Keratinocyte (primary cell): ENCODE results near the gene SYNDIG1. TPM values are rescaled to one million over a fixed set of nuclear protein-coding genes. Genes with fewer than 3 reads are reported as not detected.

Experiments
- DNase-seq: peaks from one replicate; pipeline ENCODE4 v3.0.0-alpha.2; 2011; ENCODE audit warnings: low read depth, missing footprints, low spot score
- FAIRE-seq: peaks from 2 replicates; lab custom pipeline; 2011; peaks lifted over from hg19 to GRCh38; lab: Jason Lieb, UNC
- H2AFZ ChIP-seq: 2 replicates; pipeline ENCODE4 v1.6.0; 2012; ENCODE audit warnings: low read length, control low read depth, inconsistent platforms; ENCODE audit not compliant: control insufficient read depth
- H3K27ac ChIP-seq: 2 replicates; pipeline ENCODE4 v1.5.1; 2011; ENCODE audit warnings: low read length; ENCODE audit not compliant: control insufficient read depth, insufficient read depth
- H3K27me3 ChIP-seq: 3 replicates; pipeline ENCODE4 v1.6.0; 2011; ENCODE audit warnings: low read length; ENCODE audit not compliant: control insufficient read depth, insufficient read depth; ENCODE audit errors: extremely low read depth
- H3K36me3 ChIP-seq, 2 experiments: 2 replicates in 1 of 2; 3 replicates in 1 of 2; pipeline ENCODE4 v1.5.1; 2011; ENCODE audit warnings: low read length in 2 of 2, mild to moderate bottlenecking in 1 of 2; ENCODE audit not compliant: control insufficient read depth in 2 of 2, insufficient read depth in 2 of 2; ENCODE audit errors: extremely low read depth in 1 of 2
- H3K4me1 ChIP-seq: 3 replicates; pipeline ENCODE4 v1.5.1; 2011; ENCODE audit warnings: low read length; ENCODE audit not compliant: control insufficient read depth, insufficient read depth; ENCODE audit errors: extremely low read depth
- H3K4me2 ChIP-seq: 3 replicates; pipeline ENCODE4 v1.6.0; 2011; ENCODE audit warnings: low read depth, low read length; ENCODE audit not compliant: control insufficient read depth, insufficient read depth; ENCODE audit errors: extremely low read depth
- H3K4me3 ChIP-seq, 3 experiments: fragments of 200-600 bp in 1 of 3; sonication (generic) in 1 of 3; 2 replicates in 2 of 3; 3 replicates in 1 of 3; pipeline ENCODE4 v1.5.1; 2011 to 2016; ENCODE audit warnings: low read length in 3 of 3, mild to moderate bottlenecking in 3 of 3, control low read depth in 2 of 3, inconsistent platforms in 1 of 3, low read depth in 1 of 3, mixed read lengths in 1 of 3, mixed run types in 1 of 3, moderate library complexity in 1 of 3; ENCODE audit not compliant: control insufficient read depth in 2 of 3, insufficient read depth in 2 of 3; ENCODE audit errors: extremely low read depth in 1 of 3
- H3K79me2 ChIP-seq: 2 replicates; pipeline ENCODE4 v1.6.0; 2012; ENCODE audit warnings: low read length; ENCODE audit not compliant: control insufficient read depth, insufficient read depth
- H3K9ac ChIP-seq: 3 replicates; pipeline ENCODE4 v1.6.0; 2011; ENCODE audit warnings: low read length; ENCODE audit not compliant: control insufficient read depth, insufficient read depth; ENCODE audit errors: extremely low read depth
- H3K9me1 ChIP-seq: 3 replicates; pipeline ENCODE4 v1.6.0; 2011; ENCODE audit warnings: low read length; ENCODE audit not compliant: control insufficient read depth, insufficient read depth; ENCODE audit errors: extremely low read depth
- H3K9me3 ChIP-seq: 2 replicates; pipeline ENCODE4 v1.5.1; 2012; ENCODE audit warnings: low read depth, low read length; ENCODE audit not compliant: control insufficient read depth
- H4K20me1 ChIP-seq: 3 replicates; pipeline ENCODE4 v1.6.0; 2011; ENCODE audit warnings: low read length; ENCODE audit not compliant: control insufficient read depth, insufficient read depth; ENCODE audit errors: extremely low read depth
- CTCF ChIP-seq, 3 experiments: IDR thresholded peaks in 1 of 3; conservative IDR thresholded peaks in 1 of 3; optimal IDR thresholded peaks in 1 of 3; 2 replicates in 2 of 3; 3 replicates in 1 of 3; pipeline versions ENCODE3 to v1.5.1; 2011; ENCODE audit warnings: low read length in 3 of 3, mild to moderate bottlenecking in 3 of 3, moderate library complexity in 2 of 3, control low read depth in 1 of 3, inconsistent platforms in 1 of 3; ENCODE audit not compliant: insufficient read depth in 2 of 3; ENCODE audit errors: extremely low read depth in 1 of 3
- EZH2 ChIP-seq: IDR thresholded peaks from one replicate; pipeline ENCODE4 v1.6.1; 2012; ENCODE audit warnings: inconsistent platforms, mild to moderate bottlenecking, low read length, moderate library complexity
- dilution Hi-C: fragments of 300-500 bp; cut with MboI; formaldehyde crosslinking; loops from one replicate; pipeline ENCODE4 v1.7.0; 2020; ENCODE audit warnings: low sequenced_read_pairs; ENCODE audit not compliant: extremely low pct_ligation_motif_present
- polyA plus RNA-seq, 5 experiments: library from polyadenylated mRNA; depleted of rRNA in 3 of 5; stranded (reverse) in 3 of 5; stranded (forward) in 1 of 5; unstranded in 1 of 5; fragments of >200 nt; gene quantifications; 1 replicate in 1 of 5; 2 replicates in 3 of 5; 3 replicates in 1 of 5; pipeline versions ENCODE4 v1.2.1 to v1.2.3, GENCODE V29; 2011 to 2012; ENCODE audit warnings: missing spikeins in 2 of 5, low read depth in 1 of 5, low replicate concordance in 1 of 5

The SYNDIG1 gene
- polyA plus RNA-seq, 1 donor (not counting 4 experiments of a cell fraction or from before 2014, with no cell fraction given): 0.38 TPM

- Histone ChIP-seq H3K79me2 (no peaks in the 10 kb centered on the region), H3K4me2 (no peak overlapping the region), H3K9me1 (no peaks in the 10 kb centered on the region), H3K27ac (no peak overlapping the region), H3K9me3 (no peaks in the 10 kb centered on the region), H4K20me1 (no peaks in the 10 kb centered on the region), H3K27me3 (no peaks in the 10 kb centered on the region), H3K9ac (no peak overlapping the region), H2AFZ (no peak overlapping the region), H3K4me3 (no peak overlapping the region), H3K4me1 (peaks cover 3% of the 10 kb centered on the region), H3K36me3 (no peaks in the 10 kb centered on the region)
- no peak for FAIRE-seq
- DNase-seq: no peak
- dilution Hi-C loops: no loop called here
- TF ChIP-seq EZH2 (no peak), CTCF (optimal IDR thresholded peaks at IDR 0.05 in 1 of 3, IDR thresholded peaks at IDR 0.05 in 1 of 3, conservative IDR thresholded peaks at IDR 0.05 in 1 of 3; ENCODE audit: extremely low read depth in 1 of 3, insufficient read depth in 2 of 3, low read length in 3 of 3) (no peak)
Observed at GRCh38 chr20:24638591-24639548, 169.4 kb downstream of the SYNDIG1 start.

GRCh38 chr20:24640276-24640675, 170.8 kb downstream of the SYNDIG1 start:
- no peak overlapping the region for H3K9ac ChIP-seq
- DNase-seq (no peak), FAIRE-seq (no peak)
- no peaks in the 10 kb centered on the region for H3K79me2 ChIP-seq
- H3K4me2 ChIP-seq: no peak overlapping the region
- no peaks in the 10 kb centered on the region for H3K9me3 ChIP-seq
- H3K9me1 ChIP-seq: no peaks in the 10 kb centered on the region
- H3K36me3 ChIP-seq: no peaks in the 10 kb centered on the region
- no peaks in the 10 kb centered on the region for H4K20me1 ChIP-seq
- no peak overlapping the region for H2AFZ ChIP-seq
- H3K4me3 ChIP-seq: no peak overlapping the region
- H3K27ac ChIP-seq: no peak overlapping the region
- TF ChIP-seq CTCF (optimal IDR thresholded peaks at IDR 0.05 in 1 of 3, IDR thresholded peaks at IDR 0.05 in 1 of 3, conservative IDR thresholded peaks at IDR 0.05 in 1 of 3; ENCODE audit: extremely low read depth in 1 of 3, insufficient read depth in 2 of 3, low read length in 3 of 3) (no peak), EZH2 (no peak)
- dilution Hi-C loops: no loop called here
- H3K27me3 ChIP-seq: no peaks in the 10 kb centered on the region
- no peaks in the 10 kb centered on the region for H3K4me1 ChIP-seq
